ENCODE measurements around the gene CYTL1. TPM values are rescaled to one million over a fixed set of nuclear protein-coding genes. Genes with fewer than 3 reads are reported as not detected.

CYTL1 gene
- polyA plus RNA-seq, 1 donor (not counting 4 experiments of a cell fraction or from before 2014, with no cell fraction given) = 0.30 TPM

DNA sequence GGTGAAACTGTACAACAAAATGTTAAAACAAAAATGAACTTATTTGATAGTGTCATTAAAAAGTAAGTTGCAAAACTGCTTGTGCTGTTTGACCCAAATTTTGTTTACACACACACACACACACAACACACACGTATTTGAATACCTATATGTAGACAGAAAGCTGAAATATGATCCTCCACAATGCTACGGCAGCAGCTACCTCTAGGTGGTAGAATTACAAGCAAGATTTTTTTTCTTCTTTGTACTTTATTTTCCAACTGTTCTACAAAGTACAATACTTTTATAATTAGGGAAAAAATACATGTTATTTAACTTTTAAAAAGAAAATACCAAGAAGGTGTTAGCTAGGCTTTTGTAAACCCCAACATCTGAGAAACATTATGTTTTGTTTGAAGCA is 1.2 kb downstream of the CYTL1 start:
- no peaks in the 10 kb centered on the region for H3K9me3 ChIP-seq (ENCODE audit: control insufficient read depth, low read depth, low read length)
- FAIRE-seq (no peak), DNase-seq (ENCODE audit: low read depth, low spot score) (no peak)
- dilution Hi-C loops (cut with MboI; ENCODE audit: extremely low pct_ligation_motif_present, low sequenced_read_pairs) = no loop called here
- H3K79me2 ChIP-seq (ENCODE audit: control insufficient read depth, insufficient read depth, low read length) = no peaks in the 10 kb centered on the region
- H3K9ac ChIP-seq (ENCODE audit: control insufficient read depth, extremely low read depth, insufficient read depth, low read length) = no peak overlapping the region
- H3K9me1 ChIP-seq (ENCODE audit: control insufficient read depth, extremely low read depth, insufficient read depth, low read length) = no peaks in the 10 kb centered on the region
- no peaks in the 10 kb centered on the region for H3K4me1 ChIP-seq (ENCODE audit: control insufficient read depth, extremely low read depth, insufficient read depth, low read length)
- no peak overlapping the region for H3K27ac ChIP-seq (ENCODE audit: control insufficient read depth, insufficient read depth, low read length)
- no peak overlapping the region for H3K4me3 ChIP-seq (ENCODE audit: control insufficient read depth in 2 of 3, extremely low read depth in 1 of 3, insufficient read depth in 2 of 3, low read depth in 1 of 3, low read length in 3 of 3)
- H4K20me1 ChIP-seq (ENCODE audit: control insufficient read depth, extremely low read depth, insufficient read depth, low read length) = no peaks in the 10 kb centered on the region
- TF ChIP-seq, protein P1, sequence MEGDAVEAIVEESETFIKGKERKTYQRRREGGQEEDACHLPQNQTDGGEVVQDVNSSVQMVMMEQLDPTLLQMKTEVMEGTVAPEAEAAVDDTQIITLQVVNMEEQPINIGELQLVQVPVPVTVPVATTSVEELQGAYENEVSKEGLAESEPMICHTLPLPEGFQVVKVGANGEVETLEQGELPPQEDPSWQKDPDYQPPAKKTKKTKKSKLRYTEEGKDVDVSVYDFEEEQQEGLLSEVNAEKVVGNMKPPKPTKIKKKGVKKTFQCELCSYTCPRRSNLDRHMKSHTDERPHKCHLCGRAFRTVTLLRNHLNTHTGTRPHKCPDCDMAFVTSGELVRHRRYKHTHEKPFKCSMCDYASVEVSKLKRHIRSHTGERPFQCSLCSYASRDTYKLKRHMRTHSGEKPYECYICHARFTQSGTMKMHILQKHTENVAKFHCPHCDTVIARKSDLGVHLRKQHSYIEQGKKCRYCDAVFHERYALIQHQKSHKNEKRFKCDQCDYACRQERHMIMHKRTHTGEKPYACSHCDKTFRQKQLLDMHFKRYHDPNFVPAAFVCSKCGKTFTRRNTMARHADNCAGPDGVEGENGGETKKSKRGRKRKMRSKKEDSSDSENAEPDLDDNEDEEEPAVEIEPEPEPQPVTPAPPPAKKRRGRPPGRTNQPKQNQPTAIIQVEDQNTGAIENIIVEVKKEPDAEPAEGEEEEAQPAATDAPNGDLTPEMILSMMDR (optimal IDR thresholded peaks at IDR 0.05 in 1 of 3, IDR thresholded peaks at IDR 0.05 in 1 of 3, conservative IDR thresholded peaks at IDR 0.05 in 1 of 3; ENCODE audit: extremely low read depth in 1 of 3, insufficient read depth in 2 of 3, low read length in 3 of 3) = peak in 1 of 3 experiments; percentile 16
- TF ChIP-seq EZH2 (IDR thresholded peaks at IDR 0.05; ENCODE audit: low read length) = no peak
- no peak overlapping the region for H3K4me2 ChIP-seq (ENCODE audit: control insufficient read depth, extremely low read depth, insufficient read depth, low read depth, low read length)
- no peaks in the 10 kb centered on the region for H3K36me3 ChIP-seq (ENCODE audit: control insufficient read depth in 2 of 2, extremely low read depth in 1 of 2, insufficient read depth in 2 of 2, low read length in 2 of 2)
- H3K27me3 ChIP-seq (ENCODE audit: control insufficient read depth, extremely low read depth, insufficient read depth, low read length) = peaks cover 23% of the 10 kb centered on the region
- no peak overlapping the region for H2AFZ ChIP-seq (ENCODE audit: control insufficient read depth, low read length)

DNA sequence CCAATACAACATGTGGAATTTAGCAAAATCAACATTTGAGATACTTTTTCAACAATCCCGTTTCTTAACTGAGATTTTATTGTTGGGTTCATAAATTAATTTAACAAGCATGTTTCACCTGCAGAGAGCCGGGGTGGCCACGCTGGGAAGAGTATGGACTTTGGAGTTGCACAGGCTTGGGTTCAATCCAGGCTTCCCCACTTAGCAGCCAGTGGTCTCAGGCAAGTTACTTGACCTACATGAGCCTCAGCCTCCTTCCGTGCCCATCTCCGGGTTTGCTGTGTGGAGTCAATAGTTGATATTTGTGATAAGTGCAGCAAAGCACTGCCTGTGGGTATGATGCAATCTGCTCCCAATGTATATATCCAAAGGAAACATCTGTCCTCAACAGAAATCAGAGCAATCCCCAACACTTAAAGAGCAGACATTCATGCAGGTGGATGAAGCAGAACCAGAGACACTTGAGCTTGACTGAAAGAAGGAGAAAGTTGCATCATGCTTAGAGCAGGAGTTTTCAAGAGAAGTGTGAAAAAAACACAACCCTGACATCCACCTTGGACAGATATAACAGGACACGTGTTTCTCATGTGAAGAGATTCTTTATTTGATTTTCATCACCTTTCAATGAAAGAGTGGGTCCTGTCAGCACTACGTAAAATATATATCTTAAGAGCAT is 5.1 kb downstream of the CYTL1 start:
- no peak overlapping the region for H3K4me3 ChIP-seq (ENCODE audit: control insufficient read depth in 2 of 3, extremely low read depth in 1 of 3, insufficient read depth in 2 of 3, low read depth in 1 of 3, low read length in 3 of 3)
- no peak overlapping the region for H2AFZ ChIP-seq (ENCODE audit: control insufficient read depth, low read length)
- H4K20me1 ChIP-seq (ENCODE audit: control insufficient read depth, extremely low read depth, insufficient read depth, low read length) = no peaks in the 10 kb centered on the region
- H3K9ac ChIP-seq (ENCODE audit: control insufficient read depth, extremely low read depth, insufficient read depth, low read length) = no peak overlapping the region
- no peaks in the 10 kb centered on the region for H3K79me2 ChIP-seq (ENCODE audit: control insufficient read depth, insufficient read depth, low read length)
- no peaks in the 10 kb centered on the region for H3K36me3 ChIP-seq (ENCODE audit: control insufficient read depth in 2 of 2, extremely low read depth in 1 of 2, insufficient read depth in 2 of 2, low read length in 2 of 2)
- no peak overlapping the region for H3K4me2 ChIP-seq (ENCODE audit: control insufficient read depth, extremely low read depth, insufficient read depth, low read depth, low read length)
- H3K27me3 ChIP-seq (ENCODE audit: control insufficient read depth, extremely low read depth, insufficient read depth, low read length) = peaks cover 23% of the 10 kb centered on the region
- no peaks in the 10 kb centered on the region for H3K9me3 ChIP-seq (ENCODE audit: control insufficient read depth, low read depth, low read length)
- H3K4me1 ChIP-seq (ENCODE audit: control insufficient read depth, extremely low read depth, insufficient read depth, low read length) = no peaks in the 10 kb centered on the region
- H3K27ac ChIP-seq (ENCODE audit: control insufficient read depth, insufficient read depth, low read length) = no peak overlapping the region
- dilution Hi-C loops (cut with MboI; ENCODE audit: extremely low pct_ligation_motif_present, low sequenced_read_pairs) = no loop called here
- no peak for FAIRE-seq
- H3K9me1 ChIP-seq (ENCODE audit: control insufficient read depth, extremely low read depth, insufficient read depth, low read length) = no peaks in the 10 kb centered on the region
- no peak for DNase-seq (ENCODE audit: low read depth, low spot score)
- TF ChIP-seq EZH2 (IDR thresholded peaks at IDR 0.05; ENCODE audit: low read length) = no peak
- TF ChIP-seq, protein P1 (optimal IDR thresholded peaks at IDR 0.05 in 1 of 3, IDR thresholded peaks at IDR 0.05 in 1 of 3, conservative IDR thresholded peaks at IDR 0.05 in 1 of 3; ENCODE audit: extremely low read depth in 1 of 3, insufficient read depth in 2 of 3, low read length in 3 of 3) = no peak
